Tibial artery (tissue), 4 donors: ENCODE measurements around the gene GPNMB.
"Not testable (repeated sequence)": the region's sequence is repeated elsewhere in the genome, so short reads cannot be mapped to it uniquely, and the experiment has no call there.

Experiments
- DNase-seq, 2 donors: peaks; one replicate each; pipeline ENCODE4 v3.0.0-alpha.2; 2019
- H3K27ac ChIP-seq, 2 donors: fragments of 200-600 bp; sonication (generic) in 1 of 2; 1 replicate in 1 of 2; 2 replicates in 1 of 2; pipeline ENCODE4 v1.5.1; 2018 to 2019; ENCODE audit warnings: mild to moderate bottlenecking in 1 of 2
- H3K27me3 ChIP-seq, 2 donors: fragments of 200-600 bp; sonication (generic) in 1 of 2; one replicate each; pipeline versions ENCODE4 v1.5.1 to v1.6.0; 2016 to 2019
- H3K36me3 ChIP-seq, 3 donors: fragments of 200-600 bp; sonication (generic) in 2 of 3; one replicate each; pipeline ENCODE4 v1.5.1; 2016 to 2019; ENCODE audit warnings: mild to moderate bottlenecking in 2 of 3
- H3K4me1 ChIP-seq, 4 donors: fragments of 200-600 bp; sonication (generic) in 2 of 4; 1 replicate in 3 of 4; 2 replicates in 1 of 4; pipeline ENCODE4 v1.5.1; 2016 to 2019
- H3K4me3 ChIP-seq, 2 donors: fragments of 200-600 bp; sonication (generic) in 1 of 2; 1 replicate in 1 of 2; 2 replicates in 1 of 2; pipeline ENCODE4 v1.5.1; 2018 to 2019; ENCODE audit warnings: mild to moderate bottlenecking in 2 of 2
- H3K9me3 ChIP-seq, 3 donors: fragments of 200-600 bp; sonication (generic) in 1 of 3; one replicate each; pipeline ENCODE4 v1.5.1; 2016 to 2019
- CTCF ChIP-seq, 2 experiments: fragments of 200-600 bp in 1 of 2; fragments of 450-650 bp in 1 of 2; IDR thresholded peaks; one replicate each; pipeline ENCODE4 v1.5.1; 2017 to 2019; ENCODE audit warnings: antibody characterized with exemption in 2 of 2, mild to moderate bottlenecking in 1 of 2, moderate library complexity in 1 of 2
- intact Hi-C: fragments of 100-400 bp; cut with DNase I; formaldehyde crosslinking; loops from one replicate; pipeline ENCODE4 v1.15.0; 2023; ENCODE audit warnings: low total_unique reads

The GPNMB gene

GRCh38 chr7:23220690-23221305, 25.8 kb upstream of the GPNMB start:
- H3K27me3 ChIP-seq: no peaks in the 10 kb centered on the region
- H3K36me3 ChIP-seq: no peaks in the 10 kb centered on the region
- no peak overlapping the region for H3K4me3 ChIP-seq
- intact Hi-C loops: no loop called here
- no peaks in the 10 kb centered on the region for H3K4me1 ChIP-seq
- H3K9me3 ChIP-seq: no peaks in the 10 kb centered on the region
- TF ChIP-seq CTCF (IDR thresholded peaks at IDR 0.05): no peak
- H3K27ac ChIP-seq: no peak overlapping the region
- no peak for DNase-seq

GRCh38 chr7:23222439-23223030, 24.0 kb upstream of the GPNMB start:
- H3K9me3 ChIP-seq: no peaks in the 10 kb centered on the region
- no peaks in the 10 kb centered on the region for H3K4me1 ChIP-seq
- H3K27me3 ChIP-seq: no peaks in the 10 kb centered on the region
- H3K27ac ChIP-seq: no peak overlapping the region
- intact Hi-C loops: no loop called here
- DNase-seq: no peak
- H3K36me3 ChIP-seq: no peaks in the 10 kb centered on the region
- no peak for TF ChIP-seq CTCF (IDR thresholded peaks at IDR 0.05)
- no peak overlapping the region for H3K4me3 ChIP-seq

- H3K27me3 ChIP-seq, H3K4me1 ChIP-seq, H3K4me3 ChIP-seq, intact Hi-C loops, H3K27ac ChIP-seq, H3K9me3 ChIP-seq, H3K36me3 ChIP-seq, DNase-seq: not testable (repeated sequence)
Observed at GRCh38 chr7:23224364-23224763, 22.2 kb upstream of the GPNMB start.

GRCh38 chr7:23226844-23227450, 19.6 kb upstream of the GPNMB start:
- intact Hi-C loops: no loop called here
- no peak for DNase-seq
- no peaks in the 10 kb centered on the region for H3K4me1 ChIP-seq
- no peak overlapping the region for H3K4me3 ChIP-seq
- no peaks in the 10 kb centered on the region for H3K27me3 ChIP-seq
- H3K36me3 ChIP-seq: no peaks in the 10 kb centered on the region
- peaks cover 0 to 5% (median 0%) of the 10 kb centered on the region in 3 donors for H3K9me3 ChIP-seq
- TF ChIP-seq CTCF (IDR thresholded peaks at IDR 0.05): no peak
- no peak overlapping the region for H3K27ac ChIP-seq

DNA sequence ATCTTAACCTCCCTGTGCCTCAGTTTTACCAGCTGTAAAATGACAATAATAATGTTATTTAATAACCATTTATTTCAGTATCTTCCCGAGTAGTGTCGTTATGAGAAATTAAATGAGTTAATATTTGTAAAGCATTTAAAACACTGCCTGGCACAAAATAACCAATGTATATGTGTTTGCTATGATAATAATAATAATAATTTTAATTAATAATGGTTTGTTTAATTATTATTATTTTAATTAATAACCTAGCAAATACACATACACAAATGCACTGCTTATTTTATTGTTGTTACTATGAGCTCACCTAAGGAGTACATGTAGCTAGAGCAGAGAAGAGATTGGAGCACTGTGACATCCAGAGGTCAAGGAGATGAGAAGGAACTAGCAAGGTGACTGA, 18.2 kb upstream of the GPNMB start:
- H3K36me3 ChIP-seq: no peaks in the 10 kb centered on the region
- H3K4me1 ChIP-seq: no peaks in the 10 kb centered on the region
- peaks cover 0 to 5% (median 0%) of the 10 kb centered on the region in 3 donors for H3K9me3 ChIP-seq
- intact Hi-C loops: no loop called here
- DNase-seq: no peak
- H3K27me3 ChIP-seq: no peaks in the 10 kb centered on the region
- no peak overlapping the region for H3K4me3 ChIP-seq
- no peak for TF ChIP-seq CTCF (IDR thresholded peaks at IDR 0.05)
- H3K27ac ChIP-seq: no peak overlapping the region

DNA sequence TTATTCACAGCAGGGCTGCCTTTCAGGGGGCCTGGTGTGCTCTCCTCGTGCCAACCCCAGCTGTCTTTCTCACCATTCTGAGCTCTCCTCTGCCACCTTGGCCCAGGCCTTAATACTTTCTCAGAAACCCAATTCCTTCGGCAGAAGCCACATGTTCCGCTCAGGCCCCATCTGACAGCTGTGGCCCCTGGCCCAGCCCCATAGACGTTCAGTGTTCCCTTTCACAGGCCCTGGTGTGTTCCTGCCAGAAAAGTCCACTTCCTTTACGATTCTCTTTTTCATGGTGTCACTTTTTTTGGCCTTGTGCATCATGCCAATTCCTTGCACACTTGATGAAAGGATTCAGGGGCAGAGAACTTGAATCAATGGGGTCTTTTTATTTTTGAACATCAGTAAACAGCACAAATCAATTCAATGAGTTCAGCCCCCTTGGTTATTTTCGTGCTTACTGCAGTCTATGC, 15.9 kb upstream of the GPNMB start:
- no peak for DNase-seq
- no peak overlapping the region for H3K4me3 ChIP-seq
- no peak for TF ChIP-seq CTCF (IDR thresholded peaks at IDR 0.05)
- intact Hi-C loops: no loop called here
- H3K36me3 ChIP-seq: no peaks in the 10 kb centered on the region
- H3K27ac ChIP-seq: no peak overlapping the region
- H3K4me1 ChIP-seq: no peaks in the 10 kb centered on the region
- H3K9me3 ChIP-seq: peaks cover 0 to 5% (median 0%) of the 10 kb centered on the region in 3 donors
- H3K27me3 ChIP-seq: no peaks in the 10 kb centered on the region
